H9 (cell line): ENCODE data around the gene DPYD. TPM values are rescaled to one million over a fixed set of nuclear protein-coding genes. Genes with fewer than 3 reads are reported as not detected.

ENCODE experiments used
- DNase-seq: peaks from one replicate; pipeline ENCODE4 v3.0.0-alpha.2; 2017
- H2AFZ ChIP-seq: one replicate; pipeline ENCODE4 v1.6.1; 2013; ENCODE audit warnings: mild to moderate bottlenecking, low read length, control low read depth, moderate library complexity
- H2AK5ac ChIP-seq: 2 replicates; pipeline ENCODE4 v1.6.1; 2013; ENCODE audit warnings: low read length, control low read depth, mixed read lengths; ENCODE audit not compliant: insufficient read length
- H2BK120ac ChIP-seq: one replicate; pipeline ENCODE4 v1.6.1; 2013; ENCODE audit warnings: low read depth, mild to moderate bottlenecking, low read length, control low read depth, inconsistent platforms; ENCODE audit not compliant: poor library complexity, severe bottlenecking
- H2BK12ac ChIP-seq: 2 replicates; pipeline ENCODE4 v1.6.1; 2013; ENCODE audit warnings: low read length, control low read depth, mixed read lengths, low read depth; ENCODE audit not compliant: insufficient read length
- H2BK15ac ChIP-seq: 2 replicates; pipeline ENCODE4 v1.6.1; 2013; ENCODE audit warnings: low read depth, low read length, control low read depth
- H2BK20ac ChIP-seq: one replicate; pipeline ENCODE4 v1.6.1; 2013; ENCODE audit warnings: low read depth, mild to moderate bottlenecking, low read length, control low read depth, inconsistent platforms; ENCODE audit not compliant: poor library complexity, severe bottlenecking
- H2BK5ac ChIP-seq: 2 replicates; pipeline ENCODE4 v1.6.1; 2013; ENCODE audit warnings: low read length, control low read depth, mixed read lengths; ENCODE audit not compliant: insufficient read length
- H3K14ac ChIP-seq: 2 replicates; pipeline ENCODE4 v1.6.1; 2013; ENCODE audit warnings: low read length, control low read depth; ENCODE audit not compliant: insufficient read depth
- H3K18ac ChIP-seq: 2 replicates; pipeline ENCODE4 v1.6.1; 2013; ENCODE audit warnings: low read depth, mild to moderate bottlenecking, mixed read lengths, low read length, control low read depth; ENCODE audit not compliant: insufficient read length
- H3K23ac ChIP-seq: 2 replicates; pipeline ENCODE4 v1.6.1; 2013; ENCODE audit warnings: low read length, control low read depth, mixed read lengths, low read depth; ENCODE audit not compliant: insufficient read length
- H3K23me2 ChIP-seq: 2 replicates; pipeline ENCODE4 v1.6.1; 2013; ENCODE audit warnings: low read depth, mild to moderate bottlenecking, mixed read lengths, low read length, control low read depth; ENCODE audit not compliant: insufficient read length, poor library complexity, severe bottlenecking
- H3K27ac ChIP-seq: 2 replicates; pipeline ENCODE4 v1.5.1; 2013; ENCODE audit warnings: low read length, control low read depth, mixed read lengths, low read depth; ENCODE audit not compliant: insufficient read length
- H3K27me3 ChIP-seq: 2 replicates; pipeline ENCODE4 v1.6.1; 2013; ENCODE audit warnings: low read length, control low read depth, inconsistent platforms; ENCODE audit not compliant: insufficient read depth
- H3K4ac ChIP-seq: 2 replicates; pipeline ENCODE4 v1.6.1; 2013; ENCODE audit warnings: low read depth, mild to moderate bottlenecking, control low read depth, inconsistent platforms, low read length, moderate library complexity
- H3K4me1 ChIP-seq: 2 replicates; pipeline ENCODE4 v1.6.1; 2013; ENCODE audit warnings: low read length, control low read depth, inconsistent platforms; ENCODE audit not compliant: insufficient read depth
- H3K4me2 ChIP-seq: 2 replicates; pipeline ENCODE4 v1.6.1; 2013; ENCODE audit warnings: low read length, control low read depth, mixed read lengths; ENCODE audit not compliant: insufficient read length, insufficient read depth
- H3K56ac ChIP-seq: 2 replicates; pipeline ENCODE4 v1.6.1; 2013; ENCODE audit warnings: low read depth, mild to moderate bottlenecking, mixed read lengths, low read length, control low read depth; ENCODE audit not compliant: insufficient read length
- H3K79me1 ChIP-seq: 2 replicates; pipeline ENCODE4 v1.6.1; 2013; ENCODE audit warnings: low read depth, mild to moderate bottlenecking, moderate library complexity, low read length, control low read depth, inconsistent platforms; ENCODE audit not compliant: insufficient read depth, poor library complexity, severe bottlenecking
- H3K79me2 ChIP-seq: 2 replicates; pipeline ENCODE4 v1.6.1; 2013; ENCODE audit warnings: low read length, control low read depth, inconsistent platforms; ENCODE audit not compliant: insufficient read depth
- H3K9ac ChIP-seq: 2 replicates; pipeline ENCODE4 v1.6.1; 2013; ENCODE audit warnings: low read length, control low read depth, mixed read lengths; ENCODE audit not compliant: insufficient read length; ENCODE audit errors: extremely low read depth
- H3K9me3 ChIP-seq: one replicate; pipeline ENCODE4 v1.6.1; 2013; ENCODE audit warnings: low read depth, low read length, inconsistent platforms; ENCODE audit not compliant: control insufficient read depth
- H3T11ph ChIP-seq: one replicate; pipeline ENCODE4 v1.6.1; 2013; ENCODE audit warnings: mild to moderate bottlenecking, low read length, control low read depth, inconsistent platforms
- H4K20me1 ChIP-seq: one replicate; pipeline ENCODE4 v1.6.1; 2013; ENCODE audit not compliant: control insufficient read depth, insufficient read length, insufficient read depth
- H4K5ac ChIP-seq: 2 replicates; pipeline ENCODE4 v1.6.1; 2013; ENCODE audit warnings: low read depth, mild to moderate bottlenecking, mixed read lengths, low read length, control low read depth; ENCODE audit not compliant: insufficient read length
- H4K8ac ChIP-seq: replicated peaks from 2 replicates; pipeline ENCODE4 v1.6.1; 2013; ENCODE audit warnings: low read length, control low read depth, mixed read lengths, low read depth; ENCODE audit not compliant: insufficient read length
- H4K91ac ChIP-seq: 2 replicates; pipeline ENCODE4 v1.6.1; 2013; ENCODE audit warnings: low read depth, mild to moderate bottlenecking, moderate library complexity, mixed read lengths, low read length, control low read depth; ENCODE audit not compliant: insufficient read length
- H3K27ac Mint-ChIP-seq, 3 experiments: 2 replicates in 2 of 3; 3 replicates in 1 of 3; pipeline ENCODE4 v1.8.0; 2020 to 2021; ENCODE audit warnings: mixed read lengths in 3 of 3, mild to moderate bottlenecking in 1 of 3, moderate library complexity in 1 of 3
- H3K27me3 Mint-ChIP-seq: 2 replicates; pipeline ENCODE4 v1.8.0; 2021; ENCODE audit warnings: low read depth, mild to moderate bottlenecking, moderate library complexity, mixed read lengths
- H3K36me3 Mint-ChIP-seq, 3 experiments: 2 replicates in 2 of 3; 3 replicates in 1 of 3; pipeline ENCODE4 v1.8.0; 2020 to 2021; ENCODE audit warnings: low read depth in 3 of 3, mixed read lengths in 3 of 3; ENCODE audit not compliant: insufficient read depth in 1 of 3
- H3K4me1 Mint-ChIP-seq, 2 experiments: 2 replicates each; pipeline ENCODE4 v1.8.0; 2020; ENCODE audit warnings: mixed read lengths in 2 of 2
- H3K4me3 Mint-ChIP-seq, 2 experiments: 2 replicates in 1 of 2; 3 replicates in 1 of 2; pipeline ENCODE4 v1.8.0; 2020 to 2021; ENCODE audit warnings: mild to moderate bottlenecking in 2 of 2, mixed read lengths in 2 of 2, moderate library complexity in 1 of 2
- H3K9me3 Mint-ChIP-seq, 2 experiments: 2 replicates in 1 of 2; 3 replicates in 1 of 2; pipeline ENCODE4 v1.8.0; 2020; ENCODE audit warnings: mild to moderate bottlenecking in 2 of 2, mixed read lengths in 2 of 2, moderate library complexity in 1 of 2
- CTCF ChIP-seq: fragments of 200-600 bp; sonication (generic); conservative IDR thresholded peaks from 3 replicates; pipeline ENCODE4 v1.8.0; 2021; ENCODE audit warnings: antibody characterized with exemption, mild to moderate bottlenecking
- WGBS: extraction: QIAGEN DNeasy Blood & Tissue Kit; methylation state at CpG from one replicate; pipeline ENCODE4 v1.1.7; 2013; ENCODE audit warnings: missing lambda C conversion rate, low lambda C conversion rate, mixed read lengths; ENCODE audit not compliant: insufficient read length; ENCODE audit errors: extremely low coverage; 5-methylcytosine and 5-hydroxymethylcytosine counted together
- total RNA-seq: library from RNA; stranded (reverse); gene quantifications from 2 replicates; pipeline ENCODE4 v1.2.1, GENCODE V29; 2021

The DPYD gene
- total RNA-seq, 1 experiment from 2014 or later, result 0.37 TPM

- no CpG with 5 or more reads among the region's 3 CpGs for WGBS
- no peaks in the 10 kb centered on the region for H3K27me3 Mint-ChIP-seq
- H3K4me3 Mint-ChIP-seq, result no peak overlapping the region
These were observed 849.7 kb downstream of the DPYD start for GRCh38 chr1:97071173-97071572.

More at GRCh38 chr1:97071173-97071572, 849.7 kb downstream of the DPYD start:
- no peaks in the 10 kb centered on the region for H3K79me2 ChIP-seq
- H3T11ph ChIP-seq, result no peak overlapping the region
- no peaks in the 10 kb centered on the region for H4K20me1 ChIP-seq
- H4K8ac ChIP-seq, result no peak overlapping the region
- H3K9me3 Mint-ChIP-seq, result peaks cover 0 to under 1% of the 10 kb centered on the region in 2 experiments; a peak in 1 of 5 replicates
- H3K14ac ChIP-seq, result no peak overlapping the region
- no peaks in the 10 kb centered on the region for H3K23me2 ChIP-seq
- H3K9me3 ChIP-seq, result no peaks in the 10 kb centered on the region
- no peak overlapping the region for H3K4ac ChIP-seq
- H3K23ac ChIP-seq, result no peak overlapping the region
- no peak overlapping the region for H4K91ac ChIP-seq
- no peak overlapping the region for H2BK5ac ChIP-seq
- no peaks in the 10 kb centered on the region for H3K4me1 Mint-ChIP-seq
- no peak overlapping the region for H3K9ac ChIP-seq
- H2BK20ac ChIP-seq, result no peak overlapping the region
- no peak overlapping the region for H2BK120ac ChIP-seq
- no peak overlapping the region for H2AK5ac ChIP-seq
- H3K36me3 Mint-ChIP-seq, result peaks cover 0 to under 1% (median 0%) of the 10 kb centered on the region in 3 experiments; a peak in 1 of 7 replicates
- no peaks in the 10 kb centered on the region for H3K4me1 ChIP-seq
- H3K27me3 ChIP-seq, result no peaks in the 10 kb centered on the region
- no peak overlapping the region for H3K27ac ChIP-seq
- H2BK15ac ChIP-seq, result no peak overlapping the region
- no peak overlapping the region for H3K4me2 ChIP-seq
- H3K18ac ChIP-seq, result no peak overlapping the region
- H4K5ac ChIP-seq, result no peak overlapping the region
- H3K56ac ChIP-seq, result no peak overlapping the region
- no peaks in the 10 kb centered on the region for H3K79me1 ChIP-seq
- TF ChIP-seq CTCF, result no peak
- DNase-seq, result no peak
- H2AFZ ChIP-seq, result no peak overlapping the region
- H2BK12ac ChIP-seq, result no peak overlapping the region
- H3K27ac Mint-ChIP-seq, result no peak overlapping the region
